Hematopoietic multipotent progenitor cell treated with erythropoietin and hydrocortisone succinate and interleukin-3 and kit ligand, for 15 days (in vitro differentiated cells): ENCODE data around the gene ZKSCAN3.
"Not testable (repeated sequence)": the region's sequence is repeated elsewhere in the genome, so short reads cannot be mapped to it uniquely, and the experiment has no call there.

Source experiments
- DNase-seq: peaks from one replicate; pipeline ENCODE4 v3.0.0-alpha.2; 2015; ENCODE audit warnings: low spot score

Gene ZKSCAN3

DNA sequence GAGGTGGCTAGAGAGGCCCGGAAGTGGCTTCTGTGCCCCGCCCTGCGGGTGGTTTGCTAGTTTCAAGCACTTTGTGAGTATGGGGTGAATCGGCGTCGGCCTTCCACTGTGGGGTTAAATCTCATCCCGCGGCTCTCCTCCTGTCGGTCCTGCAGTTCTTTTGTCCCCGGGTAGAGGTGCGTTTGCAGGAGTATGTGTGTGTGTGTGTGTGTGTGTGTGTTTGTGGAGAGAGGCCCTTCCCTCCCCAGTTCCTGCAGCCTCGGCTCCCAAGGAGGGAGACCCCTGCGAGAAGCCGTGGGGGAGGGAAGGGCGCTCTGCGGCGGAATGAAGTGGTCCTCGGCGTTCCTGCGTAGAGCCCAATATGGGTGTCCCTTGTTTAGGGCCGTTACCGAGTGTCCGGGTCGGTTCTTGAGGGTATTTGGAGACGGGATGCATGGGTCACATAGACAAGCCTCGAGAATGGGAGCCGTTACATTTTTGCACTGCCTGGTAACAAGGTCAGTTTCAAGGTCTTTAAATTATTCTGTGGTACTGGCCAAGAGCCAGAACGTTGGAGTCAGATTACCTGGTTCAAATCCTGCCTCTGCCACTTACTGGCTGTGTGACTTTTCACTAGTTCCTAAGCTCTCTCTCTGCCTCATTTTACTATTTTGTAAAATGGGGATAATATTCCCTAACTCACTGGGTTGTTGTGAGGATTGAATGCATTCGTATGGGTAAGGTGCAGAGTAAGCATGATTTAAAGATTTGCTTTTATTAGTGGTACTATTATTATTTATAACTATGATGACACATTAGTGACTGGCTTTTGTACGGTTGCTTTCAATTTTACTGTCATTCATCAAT, at the start of gene ZKSCAN3:
TSS of gene ZKSCAN3 (plus strand) at position 56 of the 846 bp plus-strand sequence. CDS start 9,640 bp downstream, outside the sequence.
- DNase-seq: peak; percentile 83

GRCh38 chr6:28303570-28303969, 46.2 kb upstream of the ZKSCAN3 start:
- no peak for DNase-seq

DNA sequence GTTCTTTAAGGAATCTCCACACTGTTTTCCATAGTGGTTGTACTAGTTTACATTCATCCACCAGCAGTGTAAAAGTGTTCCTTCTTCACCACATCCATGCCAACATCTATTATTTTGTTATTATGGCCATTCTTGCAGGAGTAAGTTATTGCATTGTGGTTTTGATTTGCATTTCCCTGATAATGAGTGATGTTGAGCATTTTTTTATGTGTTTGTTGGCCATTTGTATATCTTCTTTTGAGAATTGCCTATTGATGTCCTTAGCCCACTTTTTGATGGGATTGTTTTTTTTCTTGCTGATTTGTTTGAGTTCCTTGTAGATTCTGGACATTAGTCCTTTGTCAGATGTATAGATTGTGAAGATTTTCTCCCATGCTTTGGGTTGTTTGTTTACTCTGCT, 43.4 kb upstream of the ZKSCAN3 start:
- DNase-seq: not testable (repeated sequence)

DNA sequence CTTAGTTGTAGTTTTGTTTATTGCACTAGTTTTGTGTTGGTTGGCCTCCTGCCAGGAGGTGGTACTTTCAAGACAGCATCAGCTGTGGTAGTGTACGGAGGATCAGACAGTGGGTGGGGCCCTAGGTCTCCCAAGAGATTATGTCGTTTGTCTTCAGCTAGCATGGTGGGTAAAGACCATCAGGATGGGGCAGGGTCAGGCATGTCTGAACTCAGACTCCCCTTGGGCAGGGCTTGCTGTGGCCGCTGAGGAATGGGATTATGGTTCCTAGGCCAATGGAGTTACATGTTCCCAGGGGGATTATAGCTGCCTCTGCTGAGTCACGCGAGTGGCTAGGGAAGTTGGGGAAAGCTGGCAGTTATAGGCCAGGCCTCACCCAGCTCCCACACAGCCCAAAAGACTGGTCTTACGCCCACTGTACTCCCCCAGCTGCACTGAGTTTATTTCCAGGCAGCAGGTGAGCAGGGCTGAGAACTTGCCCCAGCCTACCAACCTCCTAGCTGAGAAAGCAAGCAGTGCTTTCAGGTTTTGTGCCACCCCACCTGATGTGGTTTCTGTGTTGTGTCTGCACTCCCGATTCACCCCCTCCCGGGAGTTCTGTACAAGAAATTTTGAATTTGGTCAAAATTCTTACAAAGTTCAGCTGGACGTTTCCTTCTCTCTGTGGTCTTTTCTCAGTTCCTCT, 38.5 kb upstream of the ZKSCAN3 start:
- DNase-seq: no peak

DNA sequence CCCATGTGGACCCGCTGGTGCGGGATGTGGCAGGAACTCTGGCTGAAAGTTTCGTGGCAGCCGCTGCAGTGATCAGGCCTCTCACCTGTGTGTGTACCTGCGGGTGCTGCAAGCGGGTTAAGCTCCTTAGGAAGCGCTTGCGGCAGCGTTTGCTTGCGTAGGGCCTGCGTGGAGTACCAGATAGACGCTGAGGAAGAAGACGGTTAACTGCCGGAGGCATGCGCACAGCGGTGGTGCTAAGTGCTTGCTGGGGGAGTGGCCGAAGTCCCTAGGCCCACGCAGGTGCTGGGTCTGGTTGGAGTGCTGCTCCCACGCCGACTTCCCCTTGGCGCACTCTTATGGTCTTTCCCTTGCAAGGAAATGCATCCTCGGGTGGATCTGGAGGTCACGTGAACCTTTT, 36.8 kb upstream of the ZKSCAN3 start:
- DNase-seq: no peak

- DNase-seq: peak; percentile 34
These were observed 34.1 kb upstream of the ZKSCAN3 start for GRCh38 chr6:28315628-28316027.

- not testable (repeated sequence) for DNase-seq
These were observed 31.9 kb upstream of the ZKSCAN3 start for GRCh38 chr6:28317866-28318265.

DNA sequence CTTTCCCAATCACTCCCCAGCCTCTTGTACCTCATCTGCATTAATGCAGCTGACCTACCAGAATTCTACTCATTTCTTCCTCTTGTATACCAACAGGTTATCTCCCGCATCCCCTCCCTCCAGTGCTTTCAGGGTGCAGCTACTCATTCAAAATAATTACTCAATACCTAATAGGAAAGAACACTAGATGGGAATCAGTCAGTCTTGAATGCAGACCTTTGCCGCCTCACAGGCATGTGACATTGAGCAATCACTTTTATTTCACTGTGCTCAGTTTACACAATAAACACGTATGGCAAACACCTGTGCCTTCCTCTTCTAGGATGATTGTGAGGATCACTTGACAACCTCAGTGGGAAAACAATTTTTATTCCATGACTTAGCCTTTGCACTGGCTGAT, 27.1 kb upstream of the ZKSCAN3 start:
- DNase-seq: no peak

DNA sequence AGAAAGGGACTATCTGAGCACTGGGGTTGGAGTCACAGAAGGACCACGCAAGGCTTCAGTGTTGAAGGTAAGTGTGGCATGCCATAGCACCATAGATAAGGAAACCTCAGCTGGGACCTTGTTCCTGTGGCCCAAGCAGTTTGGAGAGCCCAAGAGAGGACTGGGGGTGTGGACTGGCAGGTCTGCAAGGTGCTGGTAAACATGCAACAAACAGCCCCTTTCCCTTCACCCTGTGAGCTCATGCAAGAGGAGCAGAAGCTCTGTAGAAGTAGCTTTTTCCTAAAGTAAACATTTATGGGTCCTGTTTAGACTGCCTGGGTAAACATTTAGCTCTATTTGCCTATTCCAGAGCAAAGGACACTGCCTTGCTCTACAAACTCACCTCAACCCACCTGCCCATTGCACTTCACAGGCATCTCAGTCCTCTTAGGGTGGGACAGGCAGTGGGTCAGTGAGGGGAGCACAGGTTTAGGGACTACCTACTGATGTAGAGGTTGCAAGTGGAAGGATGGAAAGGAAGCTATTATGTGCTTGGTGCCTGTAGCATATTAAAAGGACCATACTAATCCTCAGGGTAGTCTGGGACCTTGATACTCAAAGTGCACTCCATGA, 25.8 kb upstream of the ZKSCAN3 start:
- no peak for DNase-seq

- DNase-seq: no peak
These were observed 23.3 kb upstream of the ZKSCAN3 start for GRCh38 chr6:28326371-28326948.

- DNase-seq: no peak
These were observed 19.7 kb upstream of the ZKSCAN3 start for GRCh38 chr6:28330041-28330440.

DNA sequence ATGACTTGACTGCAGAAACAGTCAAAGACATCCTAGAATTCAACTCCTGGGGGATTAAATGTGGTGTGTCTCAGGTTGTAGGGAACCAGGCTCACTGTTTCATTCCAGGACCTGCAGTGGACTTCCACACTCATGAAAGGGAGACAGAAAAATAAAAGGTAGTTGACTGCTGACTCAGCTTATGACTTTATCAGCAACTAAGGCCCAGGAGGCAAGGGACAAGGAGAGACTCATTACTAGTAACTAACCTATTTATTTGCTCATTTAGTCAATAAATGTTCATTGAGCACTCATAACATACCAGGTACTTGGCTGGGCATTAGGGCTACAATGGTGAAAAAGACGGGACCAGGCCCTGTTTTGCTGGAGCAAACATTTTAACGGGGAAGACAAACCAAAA, 16.7 kb upstream of the ZKSCAN3 start:
- DNase-seq: peak; percentile 18

DNA sequence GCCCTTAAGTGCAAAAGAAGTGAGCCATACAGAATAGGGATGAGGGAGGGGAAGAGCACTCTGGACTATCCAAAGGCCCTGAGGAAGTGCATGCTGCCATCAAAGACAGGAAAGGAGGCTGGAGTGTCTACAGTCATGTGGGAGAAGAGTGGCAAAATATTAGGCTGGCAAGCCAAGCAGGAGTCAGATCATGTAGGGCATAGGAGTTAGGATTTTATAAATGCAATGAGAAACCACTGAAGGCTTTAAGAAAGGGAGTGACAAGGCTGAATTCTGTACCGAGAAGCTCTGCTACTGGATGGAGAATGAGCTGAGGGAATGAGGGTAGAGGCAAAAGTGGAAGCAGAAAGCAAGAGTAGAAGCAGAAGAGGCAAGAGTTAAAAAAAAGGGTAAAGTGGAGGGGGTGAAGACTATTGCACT, 16.1 kb upstream of the ZKSCAN3 start:
- no peak for DNase-seq

GRCh38 chr6:28334286-28335039, 15.3 kb upstream of the ZKSCAN3 start:
- no peak for DNase-seq

- DNase-seq: peak; percentile 79
These were observed 14.6 kb upstream of the ZKSCAN3 start for GRCh38 chr6:28335040-28335563.

DNA sequence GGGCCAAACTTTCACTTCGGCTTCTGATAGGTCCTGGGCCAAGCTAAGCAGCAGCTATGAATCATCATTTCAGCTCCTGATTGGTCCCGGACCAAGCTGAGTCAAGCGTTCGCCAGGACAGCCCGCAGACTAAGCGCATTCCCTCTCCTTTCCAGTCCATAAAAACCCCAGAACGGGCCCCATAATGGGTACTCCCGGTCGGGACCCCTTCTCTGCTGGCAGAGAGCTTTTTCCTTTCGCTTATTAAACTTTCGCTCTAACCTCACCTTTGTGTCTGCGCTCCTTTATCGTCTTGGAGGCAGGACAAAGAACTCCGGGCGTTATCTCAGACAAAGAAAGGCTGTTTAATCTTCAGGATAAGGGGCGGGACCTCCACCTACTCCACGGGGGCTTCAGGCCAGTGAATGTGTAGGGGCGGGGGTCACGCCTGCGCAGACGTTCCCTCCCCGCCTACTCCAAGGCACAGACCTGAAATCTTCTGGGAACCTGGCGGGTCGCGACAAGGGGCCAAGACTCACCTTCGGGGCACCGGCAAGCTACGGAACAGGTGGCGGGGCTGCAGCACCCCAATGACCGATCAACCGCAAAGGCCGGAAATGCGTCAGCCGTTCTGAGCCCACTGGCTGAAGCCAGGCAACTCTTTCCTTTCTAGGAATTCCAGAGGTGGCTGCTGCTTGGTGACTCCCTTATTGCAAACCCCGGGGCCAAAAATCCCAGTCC, 14.0 kb upstream of the ZKSCAN3 start, which contains the start of gene ZSCAN31:
TSS of gene ZSCAN31 (minus strand) at position 585 of the 720 bp plus-strand sequence. CDS start 6,465 bp downstream, outside the sequence.
- peak; percentile 94 for DNase-seq

GRCh38 chr6:28336284-28337120, 13.2 kb upstream of the ZKSCAN3 start:
- DNase-seq: peak; percentile 51

GRCh38 chr6:28337121-28337520, 12.6 kb upstream of the ZKSCAN3 start:
- no peak for DNase-seq

- DNase-seq: no peak
These were observed 9.2 kb upstream of the ZKSCAN3 start for GRCh38 chr6:28340310-28341095.
